Stomach (tissue), 9 donors: ENCODE data around the gene FAM184B. TPM values are rescaled to one million over a fixed set of nuclear protein-coding genes. Genes with fewer than 3 reads are reported as not detected.

Experiments
- DNase-seq, 2 donors: peaks; one replicate each; pipeline versions ENCODE4 v3.0.0 to v3.0.0-alpha.2; 2013 to 2019
- H3K27ac ChIP-seq, 5 donors: fragments of 200-600 bp in 4 of 5; sonication (generic) in 4 of 5; one replicate each; pipeline ENCODE4 v1.5.1; 2013 to 2019; ENCODE audit warnings: mild to moderate bottlenecking in 1 of 5, moderate library complexity in 1 of 5
- H3K27me3 ChIP-seq, 3 donors: fragments of 200-600 bp; sonication (generic); one replicate each; pipeline ENCODE4 v1.5.1; 2017 to 2019; ENCODE audit warnings: mixed run types in 1 of 3
- H3K36me3 ChIP-seq, 4 donors: fragments of 200-600 bp; sonication (generic); 1 replicate in 3 of 4; 2 replicates in 1 of 4; pipeline ENCODE4 v1.5.1; 2016 to 2019
- H3K4me1 ChIP-seq, 4 donors: fragments of 200-600 bp; sonication (generic); one replicate each; pipeline ENCODE4 v1.5.1; 2016 to 2019
- H3K4me3 ChIP-seq, 4 donors: fragments of 200-600 bp; sonication (generic) in 3 of 4; one replicate each; pipeline ENCODE4 v1.5.1; 2016 to 2019; ENCODE audit warnings: mild to moderate bottlenecking in 1 of 4
- H3K9me3 ChIP-seq, 4 donors: fragments of 200-600 bp; sonication (generic); one replicate each; pipeline ENCODE4 v1.5.1; 2016 to 2019
- EP300 ChIP-seq: sonication (generic); formaldehyde crosslinking; IDR thresholded peaks from one replicate; pipeline ENCODE4 v1.6.1; 2017; ENCODE audit warnings: antibody characterized with exemption
- POLR2A ChIP-seq, 4 donors: fragments of 450-650 bp; IDR thresholded peaks; one replicate each; pipeline ENCODE4 v1.6.1; 2016; ENCODE audit warnings: antibody characterized with exemption in 4 of 4, control low read depth in 2 of 4, mild to moderate bottlenecking in 1 of 4, moderate library complexity in 1 of 4
- POLR2AphosphoS5 ChIP-seq, 3 donors: sonication (generic); formaldehyde crosslinking; IDR thresholded peaks; one replicate each; pipeline ENCODE4 v1.6.1; 2016; ENCODE audit warnings: antibody characterized with exemption in 3 of 3
- WGBS, 5 donors: extraction: QIAGEN DNeasy Blood & Tissue Kit in 3 of 5; methylation state at CpG; one replicate each; pipeline versions ENCODE4 v1.1.5 to v1.1.7; 2013 to 2018; 5-methylcytosine and 5-hydroxymethylcytosine counted together
- intact Hi-C: fragments of 100-400 bp; cut with DNase I; formaldehyde crosslinking; loops from one replicate; pipeline ENCODE4 v1.15.1; 2023; ENCODE audit warnings: low total_unique reads
- polyA plus RNA-seq, 3 donors: library from polyadenylated mRNA; stranded (reverse); fragments of 200-250 nt; gene quantifications; one replicate each; pipeline ENCODE4 v1.2.3, GENCODE V29; 2013
- total RNA-seq, 5 donors: library from RNA; depleted of rRNA; stranded (reverse); fragments of >200 nt; gene quantifications; one replicate each; pipeline versions ENCODE4 v1.1.0 to v1.2.3, GENCODE V29; 2014 to 2016
- TF ChIP-seq, protein P1 (sequence below), 7 experiments: fragments of 450-650 bp in 4 of 7; fragments of 200-600 bp in 3 of 7; sonication (generic) in 3 of 7; IDR thresholded peaks; one replicate each; pipeline ENCODE4 v1.5.1; 2016 to 2019; ENCODE audit warnings: antibody characterized with exemption in 7 of 7, control low read depth in 2 of 7, mild to moderate bottlenecking in 1 of 7
- donor health status: healthy with polysubstance abuse.
- donor health status: Bipolar disorder and iron deficiency.
- donor health status: healthy.

FAM184B gene
- total and polyA plus RNA-seq, 8 donors = 0.08 to 0.18 TPM; not detected in 6

DNA sequence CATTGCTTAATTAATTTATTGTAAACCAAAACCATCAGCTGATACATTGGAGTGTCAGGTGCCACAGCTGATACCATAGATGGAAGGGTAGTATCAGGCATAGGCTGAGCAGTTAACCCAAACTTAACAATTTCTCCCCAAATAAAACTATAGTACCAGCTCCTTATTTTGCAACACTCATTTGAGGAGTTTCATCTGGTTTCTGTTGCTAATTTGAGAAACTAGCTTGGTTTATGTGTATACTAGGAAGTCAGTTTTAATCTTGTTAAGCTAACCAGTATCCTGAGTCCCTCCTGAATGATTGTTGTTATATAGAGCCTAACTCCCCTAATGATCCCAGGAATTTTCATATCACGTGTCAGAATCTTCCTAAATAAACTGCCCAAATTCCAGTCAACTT lies 16.4 kb upstream of the FAM184B start:
- no peak for DNase-seq
- intact Hi-C loops = no loop called here
- Histone ChIP-seq H3K36me3 (peaks cover 5 to 64% (median 50%) of the 10 kb centered on the region in 4 donors), H3K4me3 (no peak overlapping the region), H3K4me1 (no peaks in the 10 kb centered on the region), H3K27me3 (no peaks in the 10 kb centered on the region), H3K27ac (no peak overlapping the region), H3K9me3 (no peaks in the 10 kb centered on the region)
- TF ChIP-seq POLR2A (IDR thresholded peaks at IDR 0.05) (no peak), POLR2AphosphoS5 (IDR thresholded peaks at IDR 0.05) (no peak), EP300 (no peak)
- TF ChIP-seq, protein P1, sequence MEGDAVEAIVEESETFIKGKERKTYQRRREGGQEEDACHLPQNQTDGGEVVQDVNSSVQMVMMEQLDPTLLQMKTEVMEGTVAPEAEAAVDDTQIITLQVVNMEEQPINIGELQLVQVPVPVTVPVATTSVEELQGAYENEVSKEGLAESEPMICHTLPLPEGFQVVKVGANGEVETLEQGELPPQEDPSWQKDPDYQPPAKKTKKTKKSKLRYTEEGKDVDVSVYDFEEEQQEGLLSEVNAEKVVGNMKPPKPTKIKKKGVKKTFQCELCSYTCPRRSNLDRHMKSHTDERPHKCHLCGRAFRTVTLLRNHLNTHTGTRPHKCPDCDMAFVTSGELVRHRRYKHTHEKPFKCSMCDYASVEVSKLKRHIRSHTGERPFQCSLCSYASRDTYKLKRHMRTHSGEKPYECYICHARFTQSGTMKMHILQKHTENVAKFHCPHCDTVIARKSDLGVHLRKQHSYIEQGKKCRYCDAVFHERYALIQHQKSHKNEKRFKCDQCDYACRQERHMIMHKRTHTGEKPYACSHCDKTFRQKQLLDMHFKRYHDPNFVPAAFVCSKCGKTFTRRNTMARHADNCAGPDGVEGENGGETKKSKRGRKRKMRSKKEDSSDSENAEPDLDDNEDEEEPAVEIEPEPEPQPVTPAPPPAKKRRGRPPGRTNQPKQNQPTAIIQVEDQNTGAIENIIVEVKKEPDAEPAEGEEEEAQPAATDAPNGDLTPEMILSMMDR (IDR thresholded peaks at IDR 0.05) = no peak
- 88 to 96% (median 94%) methylated on average over 1 of the region's 1 CpG for WGBS, 5 donors

DNA sequence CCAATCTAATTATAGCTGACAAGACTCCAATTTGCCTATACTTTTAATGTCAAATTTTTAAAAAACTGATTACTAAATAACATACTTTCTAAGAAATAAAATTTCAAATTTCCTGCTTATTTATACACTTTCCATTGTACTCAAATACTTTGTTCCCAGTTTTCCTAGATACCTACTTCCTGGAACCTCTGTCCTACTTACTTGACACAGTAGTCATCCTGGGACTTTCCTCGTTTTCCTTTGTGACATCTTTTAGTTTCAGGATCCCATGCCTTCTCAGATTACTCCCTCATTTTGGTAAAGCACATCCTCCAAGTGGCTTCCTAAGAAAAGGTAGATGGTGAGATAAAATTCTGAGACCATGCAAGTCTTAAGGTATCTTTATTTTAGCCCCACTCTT lies 13.3 kb upstream of the FAM184B start:
- intact Hi-C loops = no loop called here
- WGBS, 5 donors = 42 to 67% (median 55%) methylated on average over 1 of the region's 1 CpG
- TF ChIP-seq, protein P1 (IDR thresholded peaks at IDR 0.05) = no peak
- TF ChIP-seq EP300 (no peak), POLR2AphosphoS5 (IDR thresholded peaks at IDR 0.05) (no peak), POLR2A (IDR thresholded peaks at IDR 0.05) (no peak)

DNA sequence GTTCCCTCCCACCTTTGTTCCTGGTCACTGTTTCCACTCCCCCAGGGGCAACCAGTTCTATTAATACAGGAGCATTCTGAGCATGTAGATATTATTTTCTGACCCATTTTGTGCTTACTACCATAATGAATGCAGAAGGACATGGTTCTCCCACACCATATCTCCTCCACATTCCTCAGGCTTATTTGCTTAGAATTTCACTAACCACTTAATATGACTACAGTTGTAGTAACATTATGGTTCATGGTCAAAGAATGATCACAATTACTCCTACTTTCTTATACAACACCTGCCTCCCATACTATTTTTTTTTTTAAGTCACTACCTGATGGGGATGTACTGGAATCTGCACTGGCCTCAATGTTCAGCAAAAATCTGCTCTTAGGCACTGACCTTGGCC lies 7.5 kb upstream of the FAM184B start:
- no peaks in the 10 kb centered on the region for H3K9me3 ChIP-seq
- TF ChIP-seq EP300 (no peak), POLR2AphosphoS5 (IDR thresholded peaks at IDR 0.05) (no peak), POLR2A (IDR thresholded peaks at IDR 0.05) (no peak)
- TF ChIP-seq, protein P1 (IDR thresholded peaks at IDR 0.05) = no peak
- no peak overlapping the region for H3K27ac ChIP-seq
- H3K4me1 ChIP-seq = no peaks in the 10 kb centered on the region
- no peak for DNase-seq
- intact Hi-C loops = no loop called here
- peaks cover 0 to 14% (median 8%) of the 10 kb centered on the region in 4 donors for H3K36me3 ChIP-seq
- no peak overlapping the region for H3K4me3 ChIP-seq
- no peaks in the 10 kb centered on the region for H3K27me3 ChIP-seq

More for the DNA sequence above, 13.3 kb upstream of the FAM184B start:
- Histone ChIP-seq H3K27me3 (no peaks in the 10 kb centered on the region), H3K36me3 (peaks cover 0 to 42% (median 27%) of the 10 kb centered on the region in 4 donors), H3K4me3 (no peak overlapping the region), H3K27ac (no peak overlapping the region), H3K4me1 (no peaks in the 10 kb centered on the region), H3K9me3 (no peaks in the 10 kb centered on the region)
- no peak for DNase-seq

DNA sequence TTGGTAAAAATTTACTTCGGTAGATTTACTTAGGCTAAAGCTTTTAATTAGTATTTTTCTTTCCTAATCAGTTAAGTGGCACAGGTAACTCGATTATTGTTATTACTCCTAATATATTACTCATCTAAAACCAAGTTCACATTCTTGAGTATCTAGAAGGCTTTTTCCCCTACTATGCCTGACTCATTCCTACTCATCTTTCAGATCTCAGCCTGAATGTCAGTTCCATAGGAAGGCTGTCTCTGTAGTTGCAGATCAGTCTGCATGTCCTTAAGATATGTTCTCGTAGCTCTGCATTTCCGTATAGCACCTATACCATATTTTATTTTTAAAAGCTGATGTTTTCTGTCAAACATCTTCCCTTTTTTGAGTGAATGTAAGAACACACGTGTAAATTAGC lies 5.9 kb upstream of the FAM184B start:
- no peak for DNase-seq

More for the DNA sequence above, 5.9 kb upstream of the FAM184B start:
- H3K36me3 ChIP-seq = peaks cover 0 to 7% (median 2%) of the 10 kb centered on the region in 4 donors
- H3K9me3 ChIP-seq = no peaks in the 10 kb centered on the region
- intact Hi-C loops = no loop called here
- TF ChIP-seq EP300 = no peak
- TF ChIP-seq POLR2A (IDR thresholded peaks at IDR 0.05) = no peak
- TF ChIP-seq, protein P1 (IDR thresholded peaks at IDR 0.05) = no peak
- TF ChIP-seq POLR2AphosphoS5 (IDR thresholded peaks at IDR 0.05) = no peak
- H3K27ac ChIP-seq = no peak overlapping the region
- H3K4me1 ChIP-seq = peaks cover 0 to under 1% (median 0%) of the 10 kb centered on the region in 4 donors
- H3K4me3 ChIP-seq = no peak overlapping the region
- 81 to 88% (median 86%) methylated on average over 5 of the region's 5 CpGs for WGBS, 5 donors
- peaks cover 0 to 3% (median 0%) of the 10 kb centered on the region in 3 donors for H3K27me3 ChIP-seq
